Stomach (tissue), 4 donors: ENCODE measurements around the gene XRCC5.

Experiments
- CTCF ChIP-seq, 7 experiments: fragments of 450-650 bp in 4 of 7; fragments of 200-600 bp in 3 of 7; sonication (generic) in 3 of 7; IDR thresholded peaks; one replicate each; pipeline ENCODE4 v1.5.1; 2016 to 2019; ENCODE audit warnings: antibody characterized with exemption in 7 of 7, control low read depth in 2 of 7, mild to moderate bottlenecking in 1 of 7
- POLR2A ChIP-seq, 4 donors: fragments of 450-650 bp; IDR thresholded peaks; one replicate each; pipeline ENCODE4 v1.6.1; 2016; ENCODE audit warnings: antibody characterized with exemption in 4 of 4, control low read depth in 2 of 4, mild to moderate bottlenecking in 1 of 4, moderate library complexity in 1 of 4

DNA sequence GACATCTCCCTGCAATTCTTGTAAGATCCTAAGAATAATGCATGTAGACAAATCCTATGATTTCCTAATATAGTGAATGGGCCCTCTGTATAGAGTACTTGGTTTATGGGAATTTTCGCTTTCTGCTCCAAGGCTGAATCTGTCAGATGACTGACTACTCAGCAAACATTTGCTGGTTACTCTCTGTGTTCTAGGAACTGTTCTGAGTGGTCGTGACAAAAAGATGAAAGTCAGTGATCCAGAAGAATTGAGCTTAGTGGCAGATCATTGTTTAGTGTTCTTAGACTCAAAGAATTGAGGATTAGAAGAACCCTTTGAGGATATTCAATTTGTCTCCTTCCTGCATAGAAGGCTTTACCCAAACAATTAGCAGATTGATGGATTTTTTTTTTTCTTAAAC lies 10.0 kb downstream of the XRCC5 start:
- no peak for TF ChIP-seq CTCF (IDR thresholded peaks at IDR 0.05)
- TF ChIP-seq POLR2A (IDR thresholded peaks at IDR 0.05), result no peak
